Measurements from ENCODE around the gene DPEP2.

DPEP2 gene

DNA sequence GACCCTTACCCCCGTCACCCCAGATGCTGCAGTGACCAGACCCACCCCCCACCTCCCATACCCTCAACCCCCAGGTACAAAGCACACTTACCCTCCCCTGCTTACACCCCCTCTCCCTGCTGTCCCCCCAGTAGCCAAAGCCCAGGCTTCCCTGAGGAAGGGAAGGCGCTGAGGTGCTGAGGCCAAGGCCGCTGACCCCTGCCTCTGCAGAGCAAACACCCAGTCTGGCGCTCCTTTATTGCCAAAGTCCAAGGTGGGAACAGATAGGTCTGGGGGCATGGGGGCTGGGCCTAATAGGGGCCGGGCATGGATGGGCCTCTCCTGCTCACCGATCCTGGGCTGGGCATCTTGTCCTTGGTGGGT lies 56.0 kb downstream of the DPEP2 start:
- Histone ChIP-seq H3K27me3 (ENCODE audit: insufficient read depth, low read length) (no peaks in the 10 kb centered on the region), H3K36me3 (ENCODE audit: insufficient read depth, low read length) (peaks cover 14% of the 10 kb centered on the region; the same call in 1 of the 2 replicates), H3K27ac (ENCODE audit: low read depth, low read length, poor library complexity, severe bottlenecking) (peak overlapping the region; percentile 40), H3K9ac (ENCODE audit: low read length) (no peak overlapping the region), H3K4me1 (ENCODE audit: insufficient read depth, low read length, severe bottlenecking) (peaks cover 39% of the 10 kb centered on the region), H4K20me1 (ENCODE audit: insufficient read depth, low read length) (no peaks in the 10 kb centered on the region), H3F3A (ENCODE audit: insufficient read depth, low read length) (no peaks in the 10 kb centered on the region), H3K4me3 (ENCODE audit: low read depth, low read length, poor library complexity, severe bottlenecking) (no peak overlapping the region), H2AFZ (ENCODE audit: low read length) (no peak overlapping the region), H3K79me2 (ENCODE audit: insufficient read depth, low read length) (no peaks in the 10 kb centered on the region), H3K4me2 (ENCODE audit: low read length) (no peak overlapping the region; the same call in 1 of the 2 replicates), H3K9me2 (ENCODE audit: low read depth, low read length) (no peaks in the 10 kb centered on the region), H3K9me3 (ENCODE audit: low read length) (no peaks in the 10 kb centered on the region)
- TF ChIP-seq, protein P1, sequence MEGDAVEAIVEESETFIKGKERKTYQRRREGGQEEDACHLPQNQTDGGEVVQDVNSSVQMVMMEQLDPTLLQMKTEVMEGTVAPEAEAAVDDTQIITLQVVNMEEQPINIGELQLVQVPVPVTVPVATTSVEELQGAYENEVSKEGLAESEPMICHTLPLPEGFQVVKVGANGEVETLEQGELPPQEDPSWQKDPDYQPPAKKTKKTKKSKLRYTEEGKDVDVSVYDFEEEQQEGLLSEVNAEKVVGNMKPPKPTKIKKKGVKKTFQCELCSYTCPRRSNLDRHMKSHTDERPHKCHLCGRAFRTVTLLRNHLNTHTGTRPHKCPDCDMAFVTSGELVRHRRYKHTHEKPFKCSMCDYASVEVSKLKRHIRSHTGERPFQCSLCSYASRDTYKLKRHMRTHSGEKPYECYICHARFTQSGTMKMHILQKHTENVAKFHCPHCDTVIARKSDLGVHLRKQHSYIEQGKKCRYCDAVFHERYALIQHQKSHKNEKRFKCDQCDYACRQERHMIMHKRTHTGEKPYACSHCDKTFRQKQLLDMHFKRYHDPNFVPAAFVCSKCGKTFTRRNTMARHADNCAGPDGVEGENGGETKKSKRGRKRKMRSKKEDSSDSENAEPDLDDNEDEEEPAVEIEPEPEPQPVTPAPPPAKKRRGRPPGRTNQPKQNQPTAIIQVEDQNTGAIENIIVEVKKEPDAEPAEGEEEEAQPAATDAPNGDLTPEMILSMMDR (IDR thresholded peaks at IDR 0.05; ENCODE audit: low read length), result no peak
- TF ChIP-seq EZH2 (IDR thresholded peaks at IDR 0.05; ENCODE audit: borderline replicate concordance, low read length), result no peak

DNA sequence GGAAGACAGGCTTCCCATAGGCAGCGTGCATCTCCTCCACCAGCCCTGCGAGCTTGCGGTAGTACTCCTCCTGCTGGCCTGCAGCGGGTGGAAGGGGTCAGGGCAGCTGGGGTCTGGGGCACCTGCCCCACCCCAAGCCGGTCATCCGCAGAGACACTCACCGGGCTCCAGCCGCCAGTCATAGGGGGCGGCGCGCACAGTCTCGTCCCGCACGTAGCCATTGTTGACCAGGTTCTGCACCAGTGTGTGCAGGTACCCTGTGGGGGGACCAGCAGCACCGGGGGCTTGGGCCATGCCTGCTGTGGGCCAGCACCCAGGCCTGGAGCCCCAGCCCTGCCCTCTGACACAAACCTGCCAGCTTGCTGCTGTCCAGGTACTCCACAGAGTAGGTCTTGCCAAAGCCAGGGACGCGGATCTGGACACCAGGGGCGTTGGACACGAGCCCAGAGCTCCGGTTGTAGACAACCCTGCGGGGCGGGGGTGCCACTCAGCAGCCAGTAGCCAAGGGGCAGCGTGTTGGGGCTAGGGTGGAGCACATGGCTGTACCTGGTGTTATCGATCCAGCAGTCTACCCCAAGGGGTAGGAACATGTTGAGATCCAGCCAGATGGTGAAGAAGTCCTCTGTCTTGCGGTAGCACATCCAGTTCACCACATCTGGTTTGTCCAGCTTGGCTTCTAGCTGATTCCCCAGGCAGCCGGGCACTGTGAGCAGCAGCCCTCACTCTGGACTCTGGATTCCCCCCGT lies 56.6 kb downstream of the DPEP2 start:
- H2AFZ ChIP-seq (ENCODE audit: low read length), result no peak overlapping the region
- H3K9me3 ChIP-seq (ENCODE audit: low read length), result no peaks in the 10 kb centered on the region
- H3K4me2 ChIP-seq (ENCODE audit: low read length), result no peak overlapping the region
- H3K9me2 ChIP-seq (ENCODE audit: low read depth, low read length), result no peaks in the 10 kb centered on the region
- H3K27me3 ChIP-seq (ENCODE audit: insufficient read depth, low read length), result no peaks in the 10 kb centered on the region
- H3K79me2 ChIP-seq (ENCODE audit: insufficient read depth, low read length), result no peaks in the 10 kb centered on the region
- H3K4me3 ChIP-seq (ENCODE audit: low read depth, low read length, poor library complexity, severe bottlenecking), result no peak overlapping the region
- no peak overlapping the region for H3K9ac ChIP-seq (ENCODE audit: low read length)
- H3K27ac ChIP-seq (ENCODE audit: low read depth, low read length, poor library complexity, severe bottlenecking), result no peak overlapping the region
- H4K20me1 ChIP-seq (ENCODE audit: insufficient read depth, low read length), result no peaks in the 10 kb centered on the region
- TF ChIP-seq, protein P1 (IDR thresholded peaks at IDR 0.05; ENCODE audit: low read length), result no peak
- no peak for TF ChIP-seq EZH2 (IDR thresholded peaks at IDR 0.05; ENCODE audit: borderline replicate concordance, low read length)
- peaks cover 14% of the 10 kb centered on the region; the same call in 1 of the 2 replicates for H3K36me3 ChIP-seq (ENCODE audit: insufficient read depth, low read length)
- H3F3A ChIP-seq (ENCODE audit: insufficient read depth, low read length), result no peaks in the 10 kb centered on the region
- H3K4me1 ChIP-seq (ENCODE audit: insufficient read depth, low read length, severe bottlenecking), result peaks cover 39% of the 10 kb centered on the region

DNA sequence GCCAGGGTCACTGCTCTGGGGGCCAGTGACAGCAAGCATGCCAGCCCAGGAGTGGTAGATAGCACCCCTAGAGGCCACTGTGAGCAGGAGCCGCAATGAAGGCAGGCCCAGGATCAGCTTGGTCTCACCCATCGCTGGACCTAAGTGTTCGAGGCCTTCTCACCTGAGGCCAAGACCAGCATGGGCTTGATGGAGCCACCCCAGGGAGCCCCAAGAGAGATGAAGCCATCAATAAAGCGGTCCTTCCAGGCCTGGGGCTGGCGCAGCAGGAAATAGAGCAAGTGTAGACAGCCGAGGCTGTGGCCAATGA lies 57.1 kb downstream of the DPEP2 start:
- Histone ChIP-seq H3K4me3 (ENCODE audit: low read depth, low read length, poor library complexity, severe bottlenecking) (no peak overlapping the region), H2AFZ (ENCODE audit: low read length) (no peak overlapping the region), H3K27me3 (ENCODE audit: insufficient read depth, low read length) (no peaks in the 10 kb centered on the region), H3K27ac (ENCODE audit: low read depth, low read length, poor library complexity, severe bottlenecking) (no peak overlapping the region), H3F3A (ENCODE audit: insufficient read depth, low read length) (no peaks in the 10 kb centered on the region), H3K4me2 (ENCODE audit: low read length) (no peak overlapping the region), H3K9me2 (ENCODE audit: low read depth, low read length) (no peaks in the 10 kb centered on the region), H3K9ac (ENCODE audit: low read length) (no peak overlapping the region; the same call in 1 of the 2 replicates), H3K36me3 (ENCODE audit: insufficient read depth, low read length) (peaks cover 14% of the 10 kb centered on the region; the same call in 1 of the 2 replicates), H3K4me1 (ENCODE audit: insufficient read depth, low read length, severe bottlenecking) (peaks cover 43% of the 10 kb centered on the region), H4K20me1 (ENCODE audit: insufficient read depth, low read length) (no peaks in the 10 kb centered on the region), H3K9me3 (ENCODE audit: low read length) (no peaks in the 10 kb centered on the region), H3K79me2 (ENCODE audit: insufficient read depth, low read length) (no peaks in the 10 kb centered on the region)
- TF ChIP-seq EZH2 (IDR thresholded peaks at IDR 0.05; ENCODE audit: borderline replicate concordance, low read length), result no peak
- TF ChIP-seq, protein P1 (IDR thresholded peaks at IDR 0.05; ENCODE audit: low read length), result peak; percentile 85
